ENCODE data around the gene GABRR2.

Gene GABRR2

DNA sequence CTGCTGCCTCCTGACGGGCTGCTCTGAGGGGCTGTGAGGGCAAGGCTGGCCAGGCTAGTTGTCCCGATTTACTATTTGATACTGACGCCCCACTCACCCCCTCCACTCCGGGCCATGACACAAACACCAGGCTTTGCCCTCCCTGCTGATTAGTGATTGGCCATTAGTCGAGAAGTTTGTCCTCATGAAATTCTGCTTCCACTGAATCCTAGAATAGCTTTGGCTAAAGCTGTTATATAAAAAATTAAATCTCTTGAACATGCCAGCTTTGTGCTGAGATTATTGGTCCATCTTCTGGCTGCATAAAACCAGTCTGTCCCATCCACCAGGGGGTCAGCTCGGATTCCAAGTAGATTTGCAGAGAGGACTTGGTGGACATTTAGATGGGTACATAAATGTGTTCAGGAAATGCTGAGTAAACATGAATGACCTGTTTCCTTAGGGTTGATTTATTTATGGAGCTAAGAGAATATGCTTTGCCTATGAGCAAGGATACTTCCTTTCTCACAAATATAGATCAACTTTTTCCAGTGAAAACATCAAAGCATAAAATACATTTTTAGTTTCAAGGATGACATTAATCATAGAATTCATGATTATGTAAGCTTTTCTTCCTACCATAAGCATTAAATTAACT lies at the start of gene GABRR2:
TSS of gene GABRR2 (minus strand) at position 51 of the 637 bp plus-strand sequence. CDS start 134 bp downstream, outside the sequence.
- no peak for DNase-seq

DNA sequence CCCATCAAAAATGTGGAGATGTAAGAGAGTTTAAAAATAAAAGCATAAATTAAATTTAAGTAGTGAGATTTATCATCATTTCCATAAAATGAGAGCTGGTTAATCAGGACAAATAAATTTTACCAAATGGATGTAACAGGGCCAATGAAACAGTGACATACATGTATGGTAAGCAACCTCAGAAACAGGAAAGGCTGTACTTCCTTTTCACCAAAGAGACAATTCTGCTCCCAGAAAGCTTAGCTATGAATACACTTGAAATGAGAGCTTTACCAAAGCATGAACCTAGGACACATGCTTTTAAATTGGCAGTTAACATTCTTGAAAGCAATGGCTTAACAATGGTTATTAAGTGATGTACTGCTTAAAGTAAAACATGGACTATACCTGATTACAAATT lies 49.5 kb upstream of the GABRR2 start:
- DNase-seq, result no peak

DNA sequence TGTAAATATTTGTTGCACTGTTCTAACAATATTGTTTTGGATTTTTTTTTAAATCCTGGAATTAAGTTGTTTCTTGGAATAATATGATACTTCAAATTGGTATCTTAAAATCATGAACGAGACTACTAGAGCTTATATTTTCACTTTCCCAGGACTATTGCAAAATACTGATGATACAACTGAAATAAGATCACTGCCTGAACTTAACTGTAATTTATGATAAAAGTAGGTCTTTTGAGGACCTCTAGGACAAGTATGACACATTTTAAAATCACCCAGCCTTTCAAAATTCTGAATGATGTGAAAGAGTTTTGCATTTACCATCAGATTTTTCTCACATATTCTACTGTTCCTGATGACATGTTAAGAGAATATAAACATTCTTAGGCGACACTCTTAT lies 46.1 kb upstream of the GABRR2 start:
- DNase-seq, result no peak

DNA sequence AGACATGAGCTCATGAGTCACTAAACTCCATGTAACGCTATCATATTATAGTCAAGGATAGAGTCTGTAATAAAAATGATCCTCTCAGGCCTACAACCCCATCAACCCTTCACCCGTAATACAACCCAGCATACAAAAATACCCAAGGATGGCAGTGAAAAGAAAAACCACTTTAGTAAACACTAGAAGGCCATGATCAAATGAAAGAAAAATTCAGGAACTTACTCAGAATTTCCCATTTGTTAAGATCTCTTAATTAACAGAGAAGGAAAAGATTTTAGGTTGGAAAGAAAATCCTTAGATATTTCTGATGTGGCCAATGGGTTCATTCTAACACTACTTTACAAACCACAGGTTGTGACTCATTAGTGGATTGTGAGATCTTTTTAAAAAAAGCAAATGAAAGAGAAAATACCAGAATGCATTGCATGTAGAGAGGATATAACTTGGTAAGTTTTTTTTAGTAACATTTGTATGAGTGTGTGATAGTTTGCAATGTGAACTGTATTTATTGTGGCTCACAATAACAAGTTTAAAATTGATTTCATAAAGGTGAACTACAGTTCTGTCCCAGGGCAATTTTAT lies 45.4 kb upstream of the GABRR2 start:
- no peak for DNase-seq

DNA sequence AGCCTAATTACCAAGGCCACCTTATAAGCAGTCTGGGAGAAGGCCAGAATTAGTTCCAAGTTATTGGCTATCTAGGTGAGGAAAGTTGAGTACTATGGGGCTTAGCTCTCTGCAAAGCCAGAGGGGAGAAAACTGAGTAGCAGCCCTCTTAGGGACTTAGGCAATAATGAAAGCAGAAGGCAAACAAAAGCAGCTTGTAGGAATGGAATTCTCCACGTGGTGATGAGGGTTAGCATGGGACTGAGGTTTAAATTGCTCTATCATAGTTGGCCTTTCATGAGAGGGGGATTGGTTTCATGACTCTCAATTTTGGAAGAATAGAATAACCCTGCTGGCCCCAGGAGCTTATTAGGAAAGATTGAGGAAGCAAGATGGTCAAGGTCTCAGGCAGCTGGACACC lies 44.5 kb upstream of the GABRR2 start:
- DNase-seq, result no peak

DNA sequence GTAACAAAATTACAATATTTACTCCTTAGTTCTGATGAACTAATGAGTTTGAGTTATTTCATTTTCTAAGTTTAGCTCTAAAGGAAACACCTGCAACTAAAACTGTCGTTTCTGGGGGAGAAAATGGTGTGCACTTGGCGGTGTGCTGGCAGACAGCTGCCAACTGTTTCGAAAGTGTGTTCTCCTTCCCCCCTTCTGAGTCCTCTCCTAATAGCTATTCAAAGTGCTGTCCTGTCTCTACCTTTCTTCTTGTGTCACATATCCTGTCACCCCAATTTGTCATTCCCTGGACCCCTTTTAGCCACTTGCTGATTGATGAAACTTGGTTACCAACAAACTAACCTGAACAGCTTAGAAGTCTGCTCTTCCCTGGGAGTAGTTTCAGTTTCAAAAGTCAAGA lies 42.3 kb upstream of the GABRR2 start:
- no peak for DNase-seq

DNA sequence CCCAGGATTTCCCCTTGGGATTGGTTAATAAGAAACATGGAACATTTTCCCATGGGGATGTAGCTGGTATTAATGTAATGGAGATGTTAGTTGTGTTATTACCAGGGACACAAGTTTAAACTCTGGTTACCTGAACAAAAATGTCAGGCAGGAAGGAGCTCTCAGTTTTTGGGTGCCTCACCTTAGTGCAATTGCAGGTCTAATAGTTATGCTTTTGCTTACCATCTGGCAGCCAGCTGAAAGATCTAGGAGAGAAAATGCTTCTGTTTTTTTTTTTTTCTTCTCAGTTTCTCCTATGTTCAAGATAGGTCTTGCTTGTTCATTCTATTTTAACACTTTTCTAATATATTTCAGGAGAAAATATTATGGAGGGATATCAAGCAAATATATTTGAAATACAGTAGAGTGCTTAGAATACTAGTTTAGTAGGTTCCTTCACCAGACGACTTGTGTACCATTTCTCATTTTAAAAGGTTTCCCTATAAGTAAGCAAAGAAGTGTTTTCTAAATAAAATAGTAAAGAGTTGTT lies 41.6 kb upstream of the GABRR2 start:
- DNase-seq, result no peak

DNA sequence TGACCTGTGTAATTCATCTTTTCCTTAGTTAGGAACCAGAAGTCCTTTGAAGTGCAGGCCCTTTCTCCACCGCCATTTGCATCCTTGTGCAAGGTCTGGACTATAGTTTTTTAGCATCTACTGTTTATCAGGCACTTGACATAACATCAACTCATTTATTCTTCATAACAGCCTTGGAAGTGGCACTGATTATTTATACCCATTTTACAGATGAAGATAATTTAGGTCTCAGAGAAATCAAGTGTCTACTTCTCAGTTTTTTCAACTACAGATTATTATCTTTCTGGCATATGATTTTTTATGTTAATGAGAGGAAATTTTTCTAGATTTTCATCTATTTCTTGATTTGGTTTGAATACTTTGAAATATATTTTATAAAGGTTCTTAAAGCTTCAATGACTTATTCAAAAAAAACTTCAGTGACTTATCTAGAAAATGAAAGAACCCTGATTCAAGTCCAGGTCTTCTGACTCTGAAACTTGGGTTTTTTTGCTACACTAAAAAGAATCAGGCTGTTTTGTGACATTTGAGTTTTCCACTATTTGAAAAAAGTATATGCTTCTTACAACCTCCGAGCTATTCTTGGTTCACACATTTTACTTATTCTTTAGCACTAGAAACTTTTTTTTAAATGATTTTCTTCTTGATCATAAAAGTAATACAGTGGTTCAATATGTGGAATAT lies 40.6 kb upstream of the GABRR2 start:
- no peak for DNase-seq

DNA sequence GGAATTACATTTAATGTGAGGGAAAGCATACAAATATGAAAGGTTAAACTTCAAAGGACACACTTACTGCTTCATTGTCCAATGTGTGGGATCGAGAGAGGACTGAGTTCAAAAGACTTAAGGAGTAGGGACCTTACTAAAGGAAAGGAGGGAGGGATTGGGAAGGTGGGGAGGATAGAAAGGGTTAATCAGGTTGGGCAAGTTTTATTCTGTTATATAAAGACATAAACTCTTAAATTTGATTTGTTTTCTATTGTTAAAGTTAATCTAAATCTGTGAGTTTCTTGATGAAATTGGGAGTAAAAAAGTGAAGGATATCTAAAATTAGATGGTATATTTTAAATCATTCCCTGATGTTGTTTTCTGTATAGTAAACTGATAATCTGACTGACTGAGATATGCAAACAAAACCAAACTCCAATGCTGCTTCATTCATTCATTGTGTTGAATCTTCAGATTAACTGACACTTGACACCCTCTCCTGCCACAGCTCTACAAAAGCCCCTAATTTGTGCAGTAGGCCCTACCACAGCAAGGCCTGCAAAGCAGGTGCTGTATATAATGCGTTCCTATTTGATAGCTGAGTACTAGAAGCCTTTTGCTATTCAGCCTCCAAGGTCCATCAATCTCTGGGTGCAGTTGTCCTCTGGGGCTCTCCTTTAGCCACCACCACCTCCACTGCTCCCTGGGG lies 38.7 kb upstream of the GABRR2 start:
- DNase-seq, result peak; percentile 14 to 61 (median 17)

DNA sequence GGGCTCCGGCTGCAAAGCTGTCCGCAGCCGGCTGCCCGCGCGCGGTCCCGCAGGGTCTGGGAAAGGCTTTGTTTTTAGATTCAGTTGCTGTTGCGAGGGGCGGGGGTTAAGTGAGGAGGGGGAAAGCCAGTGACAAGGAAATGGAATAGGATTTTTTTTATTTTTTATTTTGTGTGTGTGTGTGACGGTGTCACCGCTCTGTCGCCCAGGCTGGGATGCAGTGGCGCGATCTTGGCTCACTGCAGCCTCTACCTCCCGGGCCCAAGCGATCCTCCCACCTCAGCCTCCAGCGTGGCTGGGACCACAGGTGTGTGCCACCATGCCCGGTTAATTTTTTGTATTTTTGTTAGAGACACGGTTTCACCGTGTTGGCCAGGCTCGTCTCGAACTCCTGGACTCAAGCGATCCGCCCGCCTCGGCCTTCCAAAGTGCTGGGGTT lies 38.0 kb upstream of the GABRR2 start:
- DNase-seq, result no peak

DNA sequence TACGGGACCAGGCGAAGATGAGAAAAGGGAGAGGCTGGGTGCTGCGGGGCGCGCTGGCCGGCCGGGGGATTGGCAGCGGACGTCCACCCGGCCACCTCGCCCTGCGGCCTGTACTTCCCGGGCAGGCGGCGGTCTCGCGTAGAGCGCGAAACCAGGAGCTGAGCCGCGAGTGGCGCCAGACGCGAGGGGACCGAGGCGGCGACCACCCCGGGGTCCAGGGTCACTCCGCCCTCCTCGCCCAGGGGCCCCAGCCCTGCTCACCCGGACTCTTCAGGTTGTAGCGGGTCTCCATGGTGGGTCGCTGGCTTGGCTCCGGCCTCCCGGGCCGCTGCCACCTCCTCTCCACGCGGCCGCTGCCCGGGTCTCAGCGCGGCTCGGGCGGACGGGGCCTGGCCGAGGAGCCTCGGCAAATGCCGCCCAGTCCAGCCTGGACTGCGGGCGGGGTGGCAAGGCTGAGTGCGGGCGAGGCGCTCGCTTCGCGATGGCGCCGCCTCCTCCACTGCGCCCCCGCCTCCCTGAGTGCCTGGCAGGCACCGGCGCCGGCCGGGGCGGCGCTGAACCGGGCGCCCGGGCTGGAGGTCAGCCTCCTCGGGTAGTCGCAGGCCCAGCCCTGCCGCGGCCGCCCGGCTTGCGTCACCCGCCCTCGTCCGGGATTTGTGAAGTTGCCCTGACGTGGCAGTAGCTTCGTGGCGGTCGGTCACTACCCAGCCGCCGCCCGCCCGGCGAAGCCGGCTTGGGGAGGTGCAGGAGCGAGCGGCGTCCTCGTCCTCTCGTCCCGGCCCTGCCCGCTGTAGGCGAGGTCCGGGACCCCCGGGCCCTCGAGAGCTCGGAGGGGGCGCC lies 37.4 kb upstream of the GABRR2 start, which contains the start of gene UBE2J1:
TSS of gene UBE2J1 (minus strand) at position 445 of the 840 bp plus-strand sequence. CDS start at position 292, 153 bp downstream.
- peak; percentile 70 to 86 (median 86) for DNase-seq

DNA sequence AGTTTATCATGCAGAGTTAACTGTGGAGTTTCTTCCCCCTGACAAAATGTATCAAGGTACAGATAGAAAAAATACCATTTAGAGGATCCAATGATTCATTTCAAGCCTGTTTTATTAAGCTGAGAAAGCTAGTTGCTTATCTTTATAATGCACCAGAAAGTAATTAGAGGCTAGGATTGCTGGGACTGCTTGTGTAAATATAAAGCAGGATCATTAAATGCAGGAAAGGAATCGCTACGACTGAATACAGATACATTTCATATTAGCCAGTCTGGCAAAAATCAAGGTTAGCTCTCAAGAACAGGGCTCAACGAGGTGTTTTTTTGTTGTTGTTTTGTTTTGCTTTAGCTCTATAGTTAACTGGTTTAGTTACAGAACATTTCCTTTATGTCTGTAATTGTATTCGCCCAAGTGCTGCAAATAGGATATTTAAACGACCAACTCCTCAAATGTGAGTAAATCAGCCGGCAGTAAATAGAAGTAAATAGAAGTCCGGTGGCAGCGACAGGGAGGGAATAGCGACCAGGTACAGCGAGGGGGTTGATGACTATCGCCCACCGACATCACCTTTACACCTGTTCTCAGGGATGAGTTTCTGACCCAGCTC lies 36.7 kb upstream of the GABRR2 start:
- DNase-seq, result peak; percentile 26 to 83 (median 67)

DNA sequence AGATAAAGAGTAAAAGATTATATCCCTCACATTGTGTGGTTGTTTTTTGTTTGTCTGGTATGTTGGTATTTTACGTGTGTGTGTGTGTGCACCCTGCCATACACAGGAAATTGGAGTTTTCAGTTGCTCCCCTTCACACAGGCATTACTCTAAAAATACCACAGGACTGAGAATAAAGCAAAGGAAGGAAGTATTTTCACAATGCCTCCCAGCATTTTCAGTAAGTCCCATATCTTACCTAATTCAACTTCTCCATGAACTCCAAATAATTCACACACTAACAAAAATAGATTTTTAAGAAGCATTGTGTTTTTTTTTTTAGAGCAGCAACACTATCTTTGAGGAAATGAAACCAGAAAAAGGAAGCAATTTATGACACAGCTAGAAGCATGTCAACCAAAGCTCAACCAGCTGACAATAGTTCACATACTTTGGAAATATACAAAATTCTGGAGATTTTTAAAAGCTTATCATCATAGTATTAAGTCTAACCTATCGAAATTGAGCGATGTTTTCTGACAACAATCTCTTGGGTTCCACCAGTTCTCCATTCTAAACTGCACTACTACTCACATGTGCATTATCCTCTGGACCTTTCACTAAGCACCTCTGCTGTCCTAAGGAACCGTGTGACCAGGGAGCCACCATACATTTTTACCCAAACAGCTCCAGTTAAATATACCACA lies 35.3 kb upstream of the GABRR2 start:
- DNase-seq, result no peak

DNA sequence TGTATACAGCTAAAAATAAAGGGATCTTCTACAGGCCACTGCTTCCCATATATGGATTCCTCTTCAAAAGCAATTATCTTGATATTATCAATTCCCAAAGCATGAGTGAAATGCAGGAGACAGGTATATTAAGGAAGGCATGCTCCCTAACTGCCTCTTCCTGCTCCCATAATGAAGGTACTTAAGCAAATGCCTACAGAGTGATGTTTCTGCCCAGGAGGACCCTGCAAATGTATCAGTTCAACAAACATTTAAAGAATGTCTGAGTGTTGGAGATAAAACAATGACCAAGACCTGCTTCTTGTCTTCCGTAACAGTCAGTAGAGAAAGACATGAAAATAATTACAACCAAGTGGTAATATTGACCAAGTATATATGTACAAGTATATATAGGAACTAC lies 33.3 kb upstream of the GABRR2 start:
- no peak for DNase-seq

DNA sequence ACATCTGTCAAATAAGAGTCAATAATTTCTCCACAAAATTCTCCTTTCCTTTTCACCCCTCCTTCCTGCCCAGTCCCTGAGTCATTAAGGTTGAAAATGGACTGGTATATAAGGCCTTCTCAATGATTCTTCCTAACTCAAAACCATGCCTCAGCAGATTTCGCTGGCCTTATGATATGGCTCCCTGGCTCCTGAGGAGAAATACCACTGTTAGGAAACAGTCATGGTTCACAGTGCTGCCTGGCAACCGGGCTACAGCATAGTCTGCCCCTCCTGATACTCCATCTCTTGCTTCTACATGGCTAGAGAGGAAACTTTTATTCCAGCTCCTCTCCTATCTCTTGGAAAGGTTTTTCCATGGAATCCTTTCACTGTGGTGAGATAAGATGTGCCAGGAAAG lies 32.7 kb upstream of the GABRR2 start:
- no peak for DNase-seq

DNA sequence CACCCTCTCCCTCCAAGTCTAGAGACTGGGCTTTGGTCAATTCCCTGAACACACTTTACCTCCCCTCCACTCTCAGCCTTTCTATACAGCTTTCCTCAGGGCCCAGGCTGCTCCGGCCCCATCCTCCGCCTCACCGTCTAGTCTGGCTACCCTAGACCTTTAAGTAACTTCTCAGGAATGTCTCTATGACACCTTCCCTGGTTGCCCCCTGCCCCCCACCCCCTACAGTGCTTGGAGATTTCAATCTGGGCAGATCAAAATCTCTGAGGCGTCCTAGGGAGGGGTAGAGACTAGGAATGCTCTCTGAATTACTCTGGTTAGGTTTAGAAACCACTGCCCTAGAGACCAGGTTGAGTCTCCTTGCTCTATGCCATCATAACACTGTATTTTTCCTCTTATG lies 31.3 kb upstream of the GABRR2 start:
- DNase-seq, result no peak

DNA sequence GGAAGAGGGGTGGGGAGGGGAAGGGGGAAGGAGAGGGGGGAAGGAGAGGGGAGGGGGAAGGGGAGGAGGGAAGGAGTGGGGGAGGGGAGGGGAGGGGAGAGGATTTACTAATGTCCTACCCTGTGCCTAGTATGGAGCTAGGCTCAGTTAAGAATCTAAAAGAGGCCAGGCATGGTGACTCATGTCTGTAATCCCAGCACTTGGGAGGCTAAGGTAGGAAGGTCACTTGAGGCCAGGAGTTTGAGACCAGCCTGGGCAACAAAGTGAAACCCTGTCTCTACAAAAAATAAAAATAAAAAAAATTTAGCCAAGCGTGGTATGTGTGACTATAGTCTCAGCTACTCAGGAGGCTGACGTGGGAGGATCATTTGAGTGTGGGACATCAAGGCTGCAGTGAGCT lies 24.5 kb upstream of the GABRR2 start:
- DNase-seq, result no peak

DNA sequence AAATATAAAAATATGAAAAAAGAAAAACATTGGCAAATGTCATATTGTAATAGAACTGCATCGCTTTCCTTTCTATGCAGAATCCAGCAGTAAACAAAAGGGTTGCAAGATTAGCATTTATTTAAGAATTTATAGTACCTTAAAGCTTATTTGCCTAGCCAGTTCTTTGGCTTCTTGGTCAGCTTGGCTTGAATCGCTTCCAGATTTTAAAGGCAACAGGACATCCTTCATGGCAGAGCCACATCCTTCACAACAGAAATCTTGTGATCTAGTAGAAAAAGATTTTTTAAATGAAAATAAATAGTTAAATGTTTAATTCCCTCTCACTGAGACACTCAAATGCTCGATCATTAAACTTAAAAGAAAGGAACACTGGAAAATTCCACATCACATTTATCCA lies 20.1 kb upstream of the GABRR2 start:
- no peak for DNase-seq

DNA sequence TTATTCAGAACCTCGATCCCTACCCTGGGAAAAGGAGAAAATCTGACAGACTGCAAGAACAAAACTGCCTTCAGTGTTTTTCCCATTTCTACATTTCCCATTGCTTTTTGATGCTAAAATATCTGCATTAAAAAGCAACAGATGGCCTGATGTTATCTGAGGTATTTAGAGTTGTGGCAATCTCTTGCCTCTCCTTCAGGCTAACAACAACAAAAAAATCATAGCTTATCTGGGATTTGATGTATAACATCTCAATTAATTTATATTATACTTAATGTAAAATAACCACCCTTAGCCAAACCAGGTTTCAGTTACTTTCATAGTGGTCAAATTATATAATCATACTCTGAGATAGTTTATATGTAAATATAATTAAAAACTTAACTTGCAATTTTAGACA lies 15.8 kb upstream of the GABRR2 start:
- no peak for DNase-seq

DNA sequence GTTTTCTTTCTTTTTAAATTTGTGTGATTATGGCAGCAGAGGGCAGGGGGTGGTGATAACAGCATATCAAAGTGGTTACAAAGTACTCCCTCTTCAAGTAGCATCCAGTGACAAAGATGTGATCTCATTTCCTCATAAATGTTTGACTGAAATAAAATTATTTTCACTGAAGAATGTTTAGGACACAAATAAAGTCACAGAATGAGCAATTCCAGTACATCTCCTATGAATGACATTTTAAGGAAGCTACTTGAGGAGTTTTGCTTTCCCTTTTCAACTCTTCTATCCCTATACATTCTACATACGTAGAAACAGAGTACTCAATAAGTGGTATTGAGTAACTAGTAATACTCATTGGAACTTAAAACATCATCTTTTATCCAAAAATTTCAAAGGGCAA lies 13.9 kb upstream of the GABRR2 start:
- DNase-seq, result no peak

DNA sequence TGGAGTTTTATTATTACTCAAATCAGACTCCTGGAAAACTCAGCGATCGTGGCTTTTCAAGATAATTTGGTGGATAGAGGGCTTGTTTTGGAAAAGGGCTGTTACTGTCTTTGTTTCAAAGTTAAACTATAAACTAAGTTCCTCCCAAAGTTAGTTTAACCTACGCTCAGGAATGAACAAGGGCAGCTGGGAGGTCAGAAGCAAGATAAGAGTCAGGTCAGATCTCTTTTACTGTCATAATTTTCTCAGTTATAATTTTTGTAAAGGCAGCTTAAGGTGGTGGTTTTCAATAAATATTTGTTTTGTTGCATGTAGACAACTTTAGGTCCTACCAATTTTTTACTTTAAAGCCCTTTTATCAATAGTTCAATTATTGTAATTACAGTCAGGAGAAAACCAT lies 9.2 kb upstream of the GABRR2 start:
- DNase-seq, result no peak

All from NCI-H1417 (cell line).